OCI-M1 (cell line): ENCODE measurements around the gene OR2F1.

Source experiments
- DNase-seq: peaks from one replicate; lab custom pipeline; 2025; lab: John Stamatoyannopoulos, UW

The OR2F1 gene

GRCh38 chr7:143954544-143954943, at the start of gene OR2F1:
TSS of gene OR2F1 (plus strand) at chr7:143954844. CDS start at chr7:143959971, 5,127 bp downstream.
- no peak for DNase-seq

- no peak for DNase-seq
These were observed 49.1 kb upstream of the OR2F1 start for GRCh38 chr7:143905509-143905908.

GRCh38 chr7:143906151-143906550, 48.5 kb upstream of the OR2F1 start:
- no peak for DNase-seq

GRCh38 chr7:143906895-143907294, 47.7 kb upstream of the OR2F1 start:
- DNase-seq: no peak

GRCh38 chr7:143908120-143908519, 46.5 kb upstream of the OR2F1 start:
- no peak for DNase-seq

- no peak for DNase-seq
These were observed 44.8 kb upstream of the OR2F1 start for GRCh38 chr7:143909863-143910262.

GRCh38 chr7:143910473-143911248, 44.0 kb upstream of the OR2F1 start:
- DNase-seq: no peak

GRCh38 chr7:143913945-143914615, 40.6 kb upstream of the OR2F1 start:
- no peak for DNase-seq

GRCh38 chr7:143914938-143915652, 39.5 kb upstream of the OR2F1 start:
- DNase-seq: no peak

GRCh38 chr7:143924851-143925250, 29.8 kb upstream of the OR2F1 start:
- DNase-seq: no peak

- DNase-seq: no peak
These were observed 25.3 kb upstream of the OR2F1 start for GRCh38 chr7:143929224-143929920.

GRCh38 chr7:143931739-143932138, 22.9 kb upstream of the OR2F1 start:
- no peak for DNase-seq

GRCh38 chr7:143934526-143935325, 19.9 kb upstream of the OR2F1 start, which contains the start of gene OR2F2:
TSS of gene OR2F2 (plus strand) at chr7:143935233. CDS start at chr7:143935233, 0 bp downstream.
- no peak for DNase-seq

- DNase-seq: no peak
These were observed 18.3 kb upstream of the OR2F1 start for GRCh38 chr7:143936087-143937009.

GRCh38 chr7:143938379-143939243, 16.0 kb upstream of the OR2F1 start:
- no peak for DNase-seq

GRCh38 chr7:143945423-143945822, 9.2 kb upstream of the OR2F1 start:
- DNase-seq: no peak

GRCh38 chr7:143947111-143947510, 7.5 kb upstream of the OR2F1 start:
- no peak for DNase-seq

GRCh38 chr7:143948733-143949132, 5.9 kb upstream of the OR2F1 start:
- DNase-seq: no peak

- no peak for DNase-seq
These were observed 1.2 kb upstream of the OR2F1 start for GRCh38 chr7:143953421-143953820.
